COLO829 (cell line): ENCODE data around the gene TRPC4.

Experiments
- DNase-seq: peaks from one replicate; pipeline ENCODE4 v3.0.0; 2012; ENCODE audit warnings: low spot score

The TRPC4 gene

GRCh38 chr13:37716420-37717195, 153.0 kb downstream of the TRPC4 start:
- DNase-seq: no peak

GRCh38 chr13:37715606-37716015, 154.0 kb downstream of the TRPC4 start:
- DNase-seq: no peak

- no peak for DNase-seq
Measured at GRCh38 chr13:37709318-37709717, 160.3 kb downstream of the TRPC4 start.

GRCh38 chr13:37707739-37708500, 161.7 kb downstream of the TRPC4 start:
- DNase-seq: no peak

- no peak for DNase-seq
Measured at GRCh38 chr13:37706041-37706440, 163.5 kb downstream of the TRPC4 start.

- DNase-seq: no peak
Measured at GRCh38 chr13:37701972-37702371, 167.6 kb downstream of the TRPC4 start.

GRCh38 chr13:37701306-37701705, 168.3 kb downstream of the TRPC4 start:
- DNase-seq: no peak

- no peak for DNase-seq
Measured at GRCh38 chr13:37700887-37701286, 168.7 kb downstream of the TRPC4 start.

- DNase-seq: no peak
Measured at GRCh38 chr13:37695200-37695599, 174.4 kb downstream of the TRPC4 start.

GRCh38 chr13:37690361-37690760, 179.2 kb downstream of the TRPC4 start:
- no peak for DNase-seq

GRCh38 chr13:37686501-37686900, 183.1 kb downstream of the TRPC4 start:
- DNase-seq: no peak

- no peak for DNase-seq
Measured at GRCh38 chr13:37685206-37685605, 184.4 kb downstream of the TRPC4 start.

- DNase-seq: no peak
Measured at GRCh38 chr13:37682496-37682895, 187.1 kb downstream of the TRPC4 start.

GRCh38 chr13:37681281-37682032, 188.1 kb downstream of the TRPC4 start:
- no peak for DNase-seq

GRCh38 chr13:37680137-37680536, 189.4 kb downstream of the TRPC4 start:
- DNase-seq: no peak

GRCh38 chr13:37679043-37679442, 190.5 kb downstream of the TRPC4 start:
- no peak for DNase-seq

- no peak for DNase-seq
Measured at GRCh38 chr13:37669845-37670244, 199.7 kb downstream of the TRPC4 start.

GRCh38 chr13:37667702-37668101, 201.9 kb downstream of the TRPC4 start:
- DNase-seq: no peak

- no peak for DNase-seq
Measured at GRCh38 chr13:37666036-37666435, 203.5 kb downstream of the TRPC4 start.

GRCh38 chr13:37665420-37665819, 204.2 kb downstream of the TRPC4 start:
- DNase-seq: no peak

- DNase-seq: no peak
Measured at GRCh38 chr13:37663724-37664123, 205.8 kb downstream of the TRPC4 start.

- DNase-seq: no peak
Measured at GRCh38 chr13:37662624-37663023, 206.9 kb downstream of the TRPC4 start.

- DNase-seq: no peak
Measured at GRCh38 chr13:37657956-37658355, 211.6 kb downstream of the TRPC4 start.
